Glutamatergic neuron (in vitro differentiated cells): ENCODE measurements around the gene SHROOM3. TPM values are rescaled to one million over a fixed set of nuclear protein-coding genes. Genes with fewer than 3 reads are reported as not detected.

Experiments used
- DNase-seq: peaks from one replicate; pipeline ENCODE4 v3.0.0; 2022
- H3K27ac Mint-ChIP-seq: one replicate; pipeline ENCODE4 v1.8.0; 2020; ENCODE audit warnings: mild to moderate bottlenecking, mixed read lengths, inconsistent platforms; ENCODE audit not compliant: unreplicated experiment
- H3K27me3 Mint-ChIP-seq: one replicate; pipeline ENCODE4 v1.8.0; 2020; ENCODE audit warnings: mild to moderate bottlenecking, moderate library complexity, mixed read lengths, inconsistent platforms; ENCODE audit not compliant: unreplicated experiment
- H3K36me3 Mint-ChIP-seq: one replicate; pipeline ENCODE4 v1.8.0; 2020; ENCODE audit warnings: mild to moderate bottlenecking, mixed read lengths, inconsistent platforms; ENCODE audit not compliant: unreplicated experiment
- H3K4me1 Mint-ChIP-seq: one replicate; pipeline ENCODE4 v1.8.0; 2020; ENCODE audit warnings: mild to moderate bottlenecking, low read depth, mixed read lengths, inconsistent platforms; ENCODE audit not compliant: unreplicated experiment
- H3K4me3 Mint-ChIP-seq: one replicate; pipeline ENCODE4 v1.8.0; 2020; ENCODE audit warnings: mild to moderate bottlenecking, mixed read lengths, inconsistent platforms; ENCODE audit not compliant: unreplicated experiment
- H3K9me3 Mint-ChIP-seq: one replicate; pipeline ENCODE4 v1.8.0; 2020; ENCODE audit warnings: mild to moderate bottlenecking, moderate library complexity, mixed read lengths, inconsistent platforms; ENCODE audit not compliant: unreplicated experiment
- CTCF ChIP-seq: fragments of 200-600 bp; sonication (generic); IDR thresholded peaks from one replicate; pipeline ENCODE4 v1.5.0; 2021; ENCODE audit not compliant: partially characterized antibody, unreplicated experiment
- total RNA-seq: library from RNA; stranded (reverse); fragmentation: NEBNext Ultra II Directional; extraction: Animal tissue kit (Norgen Biotek cat#: 25700); gene quantifications from one replicate; pipeline ENCODE4 v1.2.1, GENCODE V29; 2021; ENCODE audit not compliant: unreplicated experiment

The SHROOM3 gene
- total RNA-seq, 1 donor from 2014 or later = 1.9 TPM

GRCh38 chr4:76705472-76705871 lies 270.4 kb downstream of the SHROOM3 start:
- DNase-seq = no peak
- no peaks in the 10 kb centered on the region for H3K9me3 Mint-ChIP-seq
- peaks cover 3% of the 10 kb centered on the region for H3K27me3 Mint-ChIP-seq
- peaks cover 17% of the 10 kb centered on the region for H3K4me1 Mint-ChIP-seq
- no peaks in the 10 kb centered on the region for H3K36me3 Mint-ChIP-seq
- H3K27ac Mint-ChIP-seq = no peak overlapping the region
- no peak for TF ChIP-seq CTCF
- H3K4me3 Mint-ChIP-seq = no peak overlapping the region

GRCh38 chr4:76706581-76706980 lies 271.6 kb downstream of the SHROOM3 start:
- peaks cover 3% of the 10 kb centered on the region for H3K27me3 Mint-ChIP-seq
- H3K4me3 Mint-ChIP-seq = no peak overlapping the region
- H3K4me1 Mint-ChIP-seq = peaks cover 17% of the 10 kb centered on the region
- H3K36me3 Mint-ChIP-seq = no peaks in the 10 kb centered on the region
- no peak for TF ChIP-seq CTCF
- H3K9me3 Mint-ChIP-seq = no peaks in the 10 kb centered on the region
- no peak for DNase-seq
- no peak overlapping the region for H3K27ac Mint-ChIP-seq

GRCh38 chr4:76708971-76709771 lies 274.1 kb downstream of the SHROOM3 start:
- no peak overlapping the region for H3K4me3 Mint-ChIP-seq
- H3K4me1 Mint-ChIP-seq = peaks cover 13% of the 10 kb centered on the region
- no peak for DNase-seq
- TF ChIP-seq CTCF = no peak
- no peak overlapping the region for H3K27ac Mint-ChIP-seq
- H3K27me3 Mint-ChIP-seq = peaks cover 5% of the 10 kb centered on the region
- H3K36me3 Mint-ChIP-seq = no peaks in the 10 kb centered on the region
- no peaks in the 10 kb centered on the region for H3K9me3 Mint-ChIP-seq

- Mint-ChIP-seq H3K9me3 (no peaks in the 10 kb centered on the region), H3K4me1 (peaks cover 10% of the 10 kb centered on the region), H3K27ac (no peak overlapping the region), H3K36me3 (no peaks in the 10 kb centered on the region), H3K27me3 (peaks cover 5% of the 10 kb centered on the region), H3K4me3 (no peak overlapping the region)
- TF ChIP-seq CTCF = no peak
- DNase-seq = no peak
Measured at GRCh38 chr4:76709772-76710090, 274.7 kb downstream of the SHROOM3 start.

- Mint-ChIP-seq H3K27me3 (peaks cover 5% of the 10 kb centered on the region), H3K9me3 (no peaks in the 10 kb centered on the region), H3K27ac (no peak overlapping the region), H3K4me1 (peaks cover 16% of the 10 kb centered on the region), H3K36me3 (no peaks in the 10 kb centered on the region), H3K4me3 (no peak overlapping the region)
- TF ChIP-seq CTCF = no peak
- no peak for DNase-seq
Measured at GRCh38 chr4:76712564-76712963, 277.5 kb downstream of the SHROOM3 start.
